Effector memory CD4-positive, alpha-beta T cell (primary cell): Measurements from ENCODE around the gene ADAP1.

Experiments used
- DNase-seq, 3 donors: peaks; one replicate each; pipeline ENCODE4 v3.0.0-alpha.2; 2020
- H3K27ac ChIP-seq: 2 replicates; pipeline ENCODE4 v1.7.0; 2013; ENCODE audit warnings: mild to moderate bottlenecking, low read length, moderate library complexity; ENCODE audit not compliant: insufficient read depth, poor library complexity, severe bottlenecking
- H3K27me3 ChIP-seq: replicated peaks from 2 replicates; pipeline ENCODE4 v1.7.0; 2013; ENCODE audit warnings: mild to moderate bottlenecking, low read length; ENCODE audit not compliant: insufficient read depth, control insufficient read depth, poor library complexity, severe bottlenecking
- H3K36me3 ChIP-seq: 2 replicates; pipeline ENCODE4 v1.7.0; 2013; ENCODE audit warnings: mild to moderate bottlenecking, low read length, moderate library complexity; ENCODE audit not compliant: control insufficient read depth, insufficient read depth
- H3K4me1 ChIP-seq: 2 replicates; pipeline ENCODE4 v1.7.0; 2013; ENCODE audit warnings: low read length, mild to moderate bottlenecking; ENCODE audit not compliant: control insufficient read depth, insufficient read depth, poor library complexity, severe bottlenecking
- H3K4me3 ChIP-seq: 2 replicates; pipeline ENCODE4 v1.7.0; 2013; ENCODE audit warnings: low read length, low read depth, mild to moderate bottlenecking; ENCODE audit not compliant: insufficient read depth, poor library complexity, severe bottlenecking
- H3K9me3 ChIP-seq: 2 replicates; pipeline ENCODE4 v1.7.0; 2013; ENCODE audit warnings: mild to moderate bottlenecking, low read length, moderate library complexity; ENCODE audit not compliant: control insufficient read depth

ADAP1 gene

GRCh38 chr7:920351-921070 lies 34.0 kb downstream of the ADAP1 start:
- Histone ChIP-seq H3K36me3 (no peaks in the 10 kb centered on the region), H3K4me1 (peaks cover 31% of the 10 kb centered on the region), H3K27me3 (no peaks in the 10 kb centered on the region), H3K9me3 (no peaks in the 10 kb centered on the region), H3K27ac (no peak overlapping the region), H3K4me3 (no peak overlapping the region)
- DNase-seq = no peak

- Histone ChIP-seq H3K36me3 (no peaks in the 10 kb centered on the region), H3K27ac (no peak overlapping the region), H3K4me1 (peaks cover 31% of the 10 kb centered on the region), H3K4me3 (no peak overlapping the region), H3K9me3 (no peaks in the 10 kb centered on the region), H3K27me3 (no peaks in the 10 kb centered on the region)
- no peak for DNase-seq
Measured at GRCh38 chr7:919924-920341, 34.5 kb downstream of the ADAP1 start.

GRCh38 chr7:919114-919442 lies 35.4 kb downstream of the ADAP1 start:
- H3K27ac ChIP-seq = no peak overlapping the region
- H3K36me3 ChIP-seq = no peaks in the 10 kb centered on the region
- no peak overlapping the region for H3K4me3 ChIP-seq
- DNase-seq = no peak
- no peaks in the 10 kb centered on the region for H3K9me3 ChIP-seq
- H3K4me1 ChIP-seq = peaks cover 22% of the 10 kb centered on the region
- H3K27me3 ChIP-seq = no peaks in the 10 kb centered on the region

- no peaks in the 10 kb centered on the region for H3K9me3 ChIP-seq
- no peaks in the 10 kb centered on the region for H3K36me3 ChIP-seq
- no peaks in the 10 kb centered on the region for H3K27me3 ChIP-seq
- DNase-seq = no peak
- no peak overlapping the region for H3K27ac ChIP-seq
- H3K4me3 ChIP-seq = no peak overlapping the region
- peaks cover 19% of the 10 kb centered on the region for H3K4me1 ChIP-seq
Measured at GRCh38 chr7:918441-919113, 35.9 kb downstream of the ADAP1 start.

GRCh38 chr7:918118-918425 lies 36.4 kb downstream of the ADAP1 start:
- Histone ChIP-seq H3K4me1 (peaks cover 17% of the 10 kb centered on the region), H3K27me3 (no peaks in the 10 kb centered on the region), H3K36me3 (no peaks in the 10 kb centered on the region), H3K4me3 (no peak overlapping the region), H3K27ac (no peak overlapping the region), H3K9me3 (no peaks in the 10 kb centered on the region)
- no peak for DNase-seq

- Histone ChIP-seq H3K27me3 (no peaks in the 10 kb centered on the region), H3K4me1 (peaks cover 16% of the 10 kb centered on the region), H3K27ac (no peak overlapping the region), H3K4me3 (no peak overlapping the region), H3K36me3 (no peaks in the 10 kb centered on the region), H3K9me3 (no peaks in the 10 kb centered on the region)
- DNase-seq = no peak
Measured at GRCh38 chr7:917255-918117, 37.0 kb downstream of the ADAP1 start.

GRCh38 chr7:916291-916941 lies 38.1 kb downstream of the ADAP1 start:
- Histone ChIP-seq H3K9me3 (no peaks in the 10 kb centered on the region), H3K27me3 (no peaks in the 10 kb centered on the region), H3K4me1 (peaks cover 5% of the 10 kb centered on the region), H3K4me3 (no peak overlapping the region), H3K27ac (no peak overlapping the region), H3K36me3 (no peaks in the 10 kb centered on the region)
- no peak for DNase-seq

- H3K36me3 ChIP-seq = no peaks in the 10 kb centered on the region
- no peaks in the 10 kb centered on the region for H3K9me3 ChIP-seq
- no peak for DNase-seq
- no peak overlapping the region for H3K27ac ChIP-seq
- peaks cover 2% of the 10 kb centered on the region for H3K4me1 ChIP-seq
- H3K4me3 ChIP-seq = no peak overlapping the region
- H3K27me3 ChIP-seq = no peaks in the 10 kb centered on the region
Measured at GRCh38 chr7:915291-916218, 38.9 kb downstream of the ADAP1 start.

GRCh38 chr7:914521-915194 lies 39.8 kb downstream of the ADAP1 start:
- no peaks in the 10 kb centered on the region for H3K36me3 ChIP-seq
- no peaks in the 10 kb centered on the region for H3K9me3 ChIP-seq
- no peak overlapping the region for H3K27ac ChIP-seq
- no peaks in the 10 kb centered on the region for H3K27me3 ChIP-seq
- H3K4me3 ChIP-seq = no peak overlapping the region
- H3K4me1 ChIP-seq = peaks cover 3% of the 10 kb centered on the region
- DNase-seq = no peak
